ENCODE data around the gene BRIP1. TPM values are rescaled to one million over a fixed set of nuclear protein-coding genes. Genes with fewer than 3 reads are reported as not detected.
"Not testable (repeated sequence)": the region's sequence is repeated elsewhere in the genome, so short reads cannot be mapped to it uniquely, and the experiment has no call there.

Gene BRIP1
- polyA plus RNA-seq, 1 experiment, result 2.9 TPM

DNA sequence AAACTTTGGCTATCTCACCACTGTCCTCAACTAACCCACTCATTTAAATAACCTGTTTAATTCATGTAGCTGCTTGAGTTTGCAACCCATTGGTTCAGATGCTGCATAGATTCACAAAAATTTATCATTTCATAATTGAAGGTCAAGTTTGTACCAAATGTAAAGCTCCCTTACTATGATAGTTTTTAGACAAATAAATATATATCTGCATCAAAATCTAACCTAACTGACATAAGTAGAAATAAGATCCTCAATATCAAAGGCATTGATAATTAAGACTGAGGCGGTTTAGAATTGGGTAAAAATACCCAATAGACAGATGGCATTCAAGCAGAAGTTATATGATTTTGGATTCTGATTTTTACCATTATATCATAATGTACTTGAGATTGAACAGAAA, 139.4 kb downstream of the BRIP1 start:
- TF ChIP-seq, protein P1, sequence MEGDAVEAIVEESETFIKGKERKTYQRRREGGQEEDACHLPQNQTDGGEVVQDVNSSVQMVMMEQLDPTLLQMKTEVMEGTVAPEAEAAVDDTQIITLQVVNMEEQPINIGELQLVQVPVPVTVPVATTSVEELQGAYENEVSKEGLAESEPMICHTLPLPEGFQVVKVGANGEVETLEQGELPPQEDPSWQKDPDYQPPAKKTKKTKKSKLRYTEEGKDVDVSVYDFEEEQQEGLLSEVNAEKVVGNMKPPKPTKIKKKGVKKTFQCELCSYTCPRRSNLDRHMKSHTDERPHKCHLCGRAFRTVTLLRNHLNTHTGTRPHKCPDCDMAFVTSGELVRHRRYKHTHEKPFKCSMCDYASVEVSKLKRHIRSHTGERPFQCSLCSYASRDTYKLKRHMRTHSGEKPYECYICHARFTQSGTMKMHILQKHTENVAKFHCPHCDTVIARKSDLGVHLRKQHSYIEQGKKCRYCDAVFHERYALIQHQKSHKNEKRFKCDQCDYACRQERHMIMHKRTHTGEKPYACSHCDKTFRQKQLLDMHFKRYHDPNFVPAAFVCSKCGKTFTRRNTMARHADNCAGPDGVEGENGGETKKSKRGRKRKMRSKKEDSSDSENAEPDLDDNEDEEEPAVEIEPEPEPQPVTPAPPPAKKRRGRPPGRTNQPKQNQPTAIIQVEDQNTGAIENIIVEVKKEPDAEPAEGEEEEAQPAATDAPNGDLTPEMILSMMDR (IDR thresholded peaks at IDR 0.05; ENCODE audit: insufficient read depth, low read depth, low read length), result no peak
- no peaks in the 10 kb centered on the region for H3K27me3 ChIP-seq (ENCODE audit: control insufficient read depth, insufficient read depth, low read length)
- no peak overlapping the region for H3K4me3 ChIP-seq (ENCODE audit: low read depth, low read length)
- ChIA-PET POLR2A (no interaction called here), CTCF (interaction anchor here (0.6 to 1.2 kb wide), 2 partner anchors 8 to 12 kb away, joined by 3 read pairs; no protein-coding TSS in a partner anchor)
- H3K36me3 ChIP-seq (ENCODE audit: control insufficient read depth, insufficient read depth, low read length), result no peaks in the 10 kb centered on the region
- no peak for DNase-seq (ENCODE audit: low read depth)

DNA sequence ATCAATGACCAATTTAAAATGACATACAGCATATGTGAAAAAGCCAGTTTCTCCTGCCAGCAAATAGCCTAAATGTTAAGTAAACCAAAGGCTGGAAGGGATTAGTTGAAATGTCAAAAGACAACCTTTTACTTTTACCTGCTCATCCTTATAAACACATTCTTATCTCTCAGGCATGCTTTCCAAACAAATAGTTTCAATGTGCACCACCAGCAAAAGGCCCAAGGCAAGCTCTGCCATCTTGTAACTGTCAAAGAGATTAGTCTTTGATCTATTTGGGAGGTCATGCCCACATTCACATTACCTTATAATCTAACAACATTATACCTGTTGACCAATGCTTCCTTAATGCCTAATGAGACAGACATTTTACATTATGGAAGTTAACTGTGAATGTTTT, 140.1 kb downstream of the BRIP1 start:
- CTCF ChIA-PET, result interaction anchor here (1.2 kb wide), 1 partner anchor 8 kb away, joined by 3 read pairs; no protein-coding TSS in a partner anchor
- no peaks in the 10 kb centered on the region for H3K36me3 ChIP-seq (ENCODE audit: control insufficient read depth, insufficient read depth, low read length)
- no peaks in the 10 kb centered on the region for H3K27me3 ChIP-seq (ENCODE audit: control insufficient read depth, insufficient read depth, low read length)
- POLR2A ChIA-PET, result no interaction called here
- TF ChIP-seq, protein P1 (IDR thresholded peaks at IDR 0.05; ENCODE audit: insufficient read depth, low read depth, low read length), result no peak
- DNase-seq (ENCODE audit: low read depth), result no peak
- H3K4me3 ChIP-seq (ENCODE audit: low read depth, low read length), result no peak overlapping the region

DNA sequence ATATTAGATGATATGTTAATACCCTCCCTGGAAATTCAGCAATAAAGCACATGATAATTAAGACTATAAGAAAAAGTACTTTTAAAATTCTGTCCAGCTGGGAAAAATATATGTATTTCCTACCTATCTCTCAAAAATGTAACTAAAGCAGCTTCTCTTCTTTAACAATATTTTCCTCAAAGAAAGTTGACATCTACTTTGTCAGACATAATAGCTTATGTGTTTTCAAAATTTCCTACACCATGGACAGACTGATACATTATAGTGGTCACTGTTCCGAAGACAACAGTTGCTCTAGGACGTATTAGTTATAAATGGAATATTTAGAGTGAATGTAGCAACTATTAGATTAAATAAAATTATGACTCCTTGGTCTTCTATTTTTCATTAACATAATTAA, 140.9 kb downstream of the BRIP1 start:
- Histone ChIP-seq H3K4me3 (ENCODE audit: low read depth, low read length) (no peak overlapping the region), H3K27me3 (ENCODE audit: control insufficient read depth, insufficient read depth, low read length) (no peaks in the 10 kb centered on the region), H3K36me3 (ENCODE audit: control insufficient read depth, insufficient read depth, low read length) (no peaks in the 10 kb centered on the region)
- DNase-seq (ENCODE audit: low read depth), result no peak
- POLR2A ChIA-PET, result no interaction called here
- CTCF ChIA-PET, result no interaction called here
- TF ChIP-seq, protein P1 (IDR thresholded peaks at IDR 0.05; ENCODE audit: insufficient read depth, low read depth, low read length), result no peak

DNA sequence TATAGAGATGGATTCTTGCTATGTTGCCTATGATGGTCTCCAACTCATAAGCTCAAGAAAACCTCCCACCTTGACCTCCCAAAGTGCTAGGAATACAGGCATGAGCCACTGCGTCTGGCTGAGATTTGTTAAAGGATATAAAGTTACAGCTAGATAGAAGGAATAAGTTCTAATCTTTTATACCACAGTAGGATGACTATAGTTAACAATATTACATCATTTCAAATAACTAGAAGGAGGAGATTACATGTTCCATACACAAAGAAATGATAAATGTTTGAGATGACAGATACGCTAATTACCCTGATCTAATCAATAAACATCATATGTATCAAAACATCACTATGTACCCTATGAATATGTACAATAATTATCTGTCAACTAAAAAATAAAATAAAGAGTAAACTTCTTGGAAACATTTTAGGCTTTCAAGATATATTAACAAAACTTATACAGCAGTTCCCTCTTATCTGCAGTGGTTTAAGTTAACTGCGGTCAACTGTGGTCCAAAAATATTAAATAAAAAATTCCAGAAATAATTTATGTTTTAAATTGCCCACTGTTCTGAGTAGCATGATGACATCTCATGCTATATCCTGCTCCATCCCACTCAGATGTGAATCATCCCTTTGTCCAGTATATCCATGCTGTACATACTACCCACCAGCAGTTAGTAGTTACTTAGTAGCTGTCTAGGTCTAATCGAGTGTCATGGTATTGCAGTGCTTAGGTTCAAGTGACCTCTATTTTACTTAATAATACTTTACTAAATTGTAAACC, 143.1 kb downstream of the BRIP1 start:
- Histone ChIP-seq H3K4me3 (ENCODE audit: low read depth, low read length) (no peak overlapping the region), H3K27me3 (ENCODE audit: control insufficient read depth, insufficient read depth, low read length) (no peaks in the 10 kb centered on the region), H3K36me3 (ENCODE audit: control insufficient read depth, insufficient read depth, low read length) (no peaks in the 10 kb centered on the region)
- DNase-seq (ENCODE audit: low read depth), result no peak
- ChIA-PET CTCF (no interaction called here), POLR2A (no interaction called here)
- TF ChIP-seq, protein P1 (IDR thresholded peaks at IDR 0.05; ENCODE audit: insufficient read depth, low read depth, low read length), result no peak

DNA sequence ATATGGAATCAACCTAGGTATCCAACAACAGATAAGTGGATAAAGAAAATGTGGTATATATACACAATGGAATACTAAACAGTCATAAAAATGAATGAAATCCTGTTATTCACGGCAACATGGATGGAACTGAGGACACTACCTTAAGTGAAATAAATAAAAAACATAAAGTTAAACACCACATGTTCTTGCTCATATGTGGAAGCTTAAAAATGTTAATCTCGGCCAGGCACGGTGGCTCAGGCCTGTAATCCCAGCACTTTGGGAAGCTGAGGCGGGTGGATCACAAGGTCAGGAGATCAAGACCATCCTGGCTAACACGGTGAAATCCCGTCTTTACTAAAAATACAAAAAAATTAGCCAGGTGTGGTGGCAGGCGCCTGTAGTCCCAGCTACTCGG, 144.1 kb downstream of the BRIP1 start:
- CTCF ChIA-PET; DNase-seq (ENCODE audit: low read depth); H3K27me3 ChIP-seq (ENCODE audit: control insufficient read depth, insufficient read depth, low read length); H3K4me3 ChIP-seq (ENCODE audit: low read depth, low read length); POLR2A ChIA-PET; H3K36me3 ChIP-seq (ENCODE audit: control insufficient read depth, insufficient read depth, low read length): not testable (repeated sequence)

DNA sequence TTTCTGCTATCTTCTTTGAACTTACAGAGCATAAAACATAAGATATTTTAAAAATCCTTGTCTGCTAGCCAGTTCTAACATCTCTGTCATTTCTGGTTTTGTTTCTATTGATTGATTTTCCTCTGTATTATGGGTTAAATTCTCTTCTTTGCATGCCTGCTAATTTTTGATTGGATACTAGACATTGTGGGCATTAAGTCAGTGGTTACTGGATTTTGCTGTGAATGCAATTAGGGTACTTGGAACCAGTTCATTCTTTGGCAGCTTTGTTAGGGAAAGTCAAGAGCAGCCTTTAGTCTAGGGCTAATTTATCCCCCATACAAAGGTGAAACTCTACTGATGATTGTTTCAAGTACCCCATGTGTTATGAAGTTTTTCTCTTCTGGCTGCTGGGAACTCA, 145.3 kb downstream of the BRIP1 start:
- POLR2A ChIA-PET, result no interaction called here
- H3K36me3 ChIP-seq (ENCODE audit: control insufficient read depth, insufficient read depth, low read length), result no peaks in the 10 kb centered on the region
- CTCF ChIA-PET, result no interaction called here
- TF ChIP-seq, protein P1 (IDR thresholded peaks at IDR 0.05; ENCODE audit: insufficient read depth, low read depth, low read length), result no peak
- H3K27me3 ChIP-seq (ENCODE audit: control insufficient read depth, insufficient read depth, low read length), result no peaks in the 10 kb centered on the region
- DNase-seq (ENCODE audit: low read depth), result no peak
- H3K4me3 ChIP-seq (ENCODE audit: low read depth, low read length), result no peak overlapping the region
